NB4 (cell line): ENCODE measurements around the gene CLASP1.

Source experiments
- DNase-seq: peaks from one replicate; pipeline ENCODE4 v3.0.0; 2010; ENCODE audit warnings: low read depth
- H3K4me3 ChIP-seq: one replicate; pipeline ENCODE4 v1.5.1; 2011; ENCODE audit warnings: mild to moderate bottlenecking, low read depth, low read length, moderate library complexity
- CTCF ChIP-seq: IDR thresholded peaks from one replicate; pipeline ENCODE4 v1.5.1; 2012; ENCODE audit warnings: low read depth, low read length
- MAX ChIP-seq: IDR thresholded peaks from 2 replicates; pipeline ENCODE4 v1.6.1; 2011; ENCODE audit warnings: low read depth, low read length
- MYC ChIP-seq: IDR thresholded peaks from 2 replicates; pipeline ENCODE4 v1.6.1; 2011; ENCODE audit warnings: low read depth, low read length
- POLR2A ChIP-seq: IDR thresholded peaks from 2 replicates; pipeline ENCODE4 v1.6.1; 2011; ENCODE audit warnings: mild to moderate bottlenecking; ENCODE audit not compliant: insufficient read length; ENCODE audit errors: extremely low read depth

The CLASP1 gene

GRCh38 chr2:121435790-121436189 is 213.5 kb downstream of the CLASP1 start:
- no peak for TF ChIP-seq CTCF
- TF ChIP-seq MAX, result no peak
- no peak for TF ChIP-seq MYC
- TF ChIP-seq POLR2A, result no peak
- H3K4me3 ChIP-seq, result no peak overlapping the region
- no peak for DNase-seq

- no peak for DNase-seq
- no peak overlapping the region for H3K4me3 ChIP-seq
- TF ChIP-seq CTCF, result no peak
- no peak for TF ChIP-seq MYC
- no peak for TF ChIP-seq MAX
- TF ChIP-seq POLR2A, result no peak
Observed at GRCh38 chr2:121431214-121431613, 218.0 kb downstream of the CLASP1 start.

- no peak for DNase-seq
- H3K4me3 ChIP-seq, result no peak overlapping the region
- TF ChIP-seq MAX (no peak), POLR2A (no peak), MYC (no peak), CTCF (no peak)
Observed at GRCh38 chr2:121429927-121430520, 219.2 kb downstream of the CLASP1 start.

GRCh38 chr2:121429119-121429903 is 220.0 kb downstream of the CLASP1 start:
- TF ChIP-seq CTCF, result no peak
- TF ChIP-seq POLR2A, result no peak
- no peak for TF ChIP-seq MYC
- TF ChIP-seq MAX, result no peak
- no peak overlapping the region for H3K4me3 ChIP-seq
- no peak for DNase-seq

GRCh38 chr2:121427187-121427689 is 222.0 kb downstream of the CLASP1 start:
- no peak overlapping the region for H3K4me3 ChIP-seq
- TF ChIP-seq MYC (no peak), MAX (no peak), POLR2A (no peak)
- DNase-seq, result no peak

GRCh38 chr2:121420486-121420885 is 228.8 kb downstream of the CLASP1 start:
- no peak overlapping the region for H3K4me3 ChIP-seq
- DNase-seq, result no peak
- no peak for TF ChIP-seq MAX
